Activated CD4-positive, alpha-beta T cell treated with anti-CD3 and anti-CD28 coated beads for 1 hour (primary cell): ENCODE data around the gene SPATA21.

Experiments
- DNase-seq: peaks from one replicate; pipeline ENCODE4 v3.0.0-alpha.2; 2020

SPATA21 gene

DNA sequence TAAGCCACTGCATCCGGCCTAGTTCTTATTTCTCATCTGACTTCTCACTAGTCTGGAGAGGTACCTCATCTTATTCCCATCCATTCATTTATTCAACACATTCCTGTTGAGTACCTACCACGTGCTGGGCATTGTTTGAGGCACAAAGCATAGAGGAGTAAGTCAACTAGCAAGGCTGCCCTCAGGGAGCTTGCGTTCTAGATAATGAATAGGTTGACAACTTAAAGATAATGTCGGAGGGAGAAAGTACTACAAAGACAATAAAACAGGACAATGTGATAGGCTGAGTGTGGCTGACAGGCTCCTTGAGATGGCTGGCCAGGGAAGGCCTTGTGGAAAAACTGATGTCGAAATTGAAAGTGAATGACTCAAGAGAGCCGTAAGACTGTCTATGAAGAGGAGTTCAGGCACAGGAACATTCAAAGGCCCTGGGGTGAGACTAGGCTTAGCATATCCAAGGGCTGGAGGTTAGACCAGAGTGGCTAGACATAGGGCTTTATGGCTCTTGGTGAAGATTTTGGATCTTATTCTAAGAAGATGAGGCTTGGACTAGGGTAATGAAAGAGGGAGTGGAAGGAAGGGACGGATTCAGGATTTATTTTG is 18.3 kb downstream of the SPATA21 start:
- no peak for DNase-seq

DNA sequence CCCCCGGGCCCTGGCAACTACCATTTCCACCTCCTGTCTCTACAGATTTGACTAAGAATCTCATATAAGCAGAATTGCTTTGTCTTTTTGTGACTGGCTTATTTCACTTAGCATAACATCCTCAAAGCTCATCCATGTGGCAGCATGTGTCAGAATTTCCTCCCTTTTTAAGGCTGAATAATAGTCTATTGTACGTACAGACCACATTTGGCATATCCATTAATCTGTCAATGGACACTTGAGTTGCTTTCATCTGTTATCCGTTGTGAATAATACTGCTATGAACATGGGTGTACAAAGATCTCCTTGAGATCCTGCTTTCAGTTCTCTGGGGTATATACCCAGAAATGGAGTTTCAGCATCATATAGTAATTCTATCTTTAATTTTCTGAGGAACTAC is 24.0 kb downstream of the SPATA21 start:
- no peak for DNase-seq

DNA sequence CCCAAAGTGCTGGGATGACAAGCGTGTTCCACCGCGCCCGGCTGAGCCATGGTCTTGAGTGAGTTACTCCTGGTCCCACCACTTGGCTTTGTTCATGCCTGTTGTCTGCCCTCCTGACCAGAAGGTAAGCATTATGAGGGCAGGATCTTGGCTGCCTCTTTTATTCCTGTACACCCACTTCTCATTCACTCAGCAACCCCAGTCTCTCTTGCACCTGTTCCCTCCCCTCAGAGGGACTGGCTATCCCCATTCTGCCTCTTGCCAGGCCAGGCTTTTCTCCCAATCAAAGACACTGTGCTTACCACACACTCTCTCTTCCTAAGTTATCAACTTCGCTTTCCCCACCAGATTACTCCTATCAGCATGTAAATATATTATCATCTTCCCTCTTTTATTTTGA is 26.4 kb downstream of the SPATA21 start:
- no peak for DNase-seq

DNA sequence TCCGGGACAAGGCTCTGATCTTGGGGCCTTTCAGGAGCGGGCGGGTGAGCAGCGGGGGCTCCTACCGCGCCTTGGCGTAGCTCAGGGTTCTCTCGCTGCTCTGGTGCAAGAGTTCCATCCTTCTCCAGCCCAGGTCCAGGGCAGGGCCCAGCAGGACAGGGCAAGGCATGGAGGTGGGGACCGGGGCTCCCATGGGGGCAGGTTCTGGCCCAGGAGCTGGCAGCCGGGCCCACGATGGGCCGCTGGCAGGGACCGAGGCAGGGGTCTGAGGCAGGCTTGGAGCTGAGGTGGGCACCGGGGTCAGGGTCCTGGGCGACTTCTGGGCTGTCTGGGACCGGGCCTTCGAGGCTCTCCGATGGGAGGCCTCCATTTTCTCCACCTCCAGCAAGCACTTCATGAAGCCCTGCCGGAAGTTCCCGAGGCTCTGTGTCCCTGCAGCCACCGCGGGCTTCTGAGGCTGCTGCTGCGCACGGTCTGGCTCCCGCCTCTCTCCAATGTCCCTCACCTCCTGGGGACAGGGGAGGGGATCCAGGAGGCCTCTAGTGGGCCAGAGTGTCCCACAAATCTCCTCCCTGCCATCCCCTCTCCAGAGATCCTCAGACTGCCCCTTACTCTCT is 27.6 kb downstream of the SPATA21 start:
- DNase-seq, result no peak

DNA sequence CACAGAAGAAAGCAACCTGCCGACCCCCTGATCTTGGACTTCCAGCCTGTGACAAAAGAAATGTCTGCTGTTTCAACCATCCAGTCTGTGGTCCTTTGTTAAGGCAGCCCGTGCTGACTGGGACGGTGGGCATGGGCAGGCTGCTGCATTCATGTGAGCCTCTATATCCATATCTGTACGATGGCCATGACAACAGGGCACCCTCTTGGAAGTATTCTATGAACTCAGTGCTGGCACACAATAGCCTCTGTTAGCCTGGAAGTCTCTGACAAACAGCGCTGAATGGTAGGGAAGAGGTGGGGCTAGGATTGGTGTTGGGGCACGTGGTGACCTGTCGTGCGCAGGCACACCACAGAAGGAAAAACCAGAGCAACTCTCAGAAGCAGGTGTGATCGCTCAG is 30.4 kb downstream of the SPATA21 start:
- DNase-seq, result no peak

DNA sequence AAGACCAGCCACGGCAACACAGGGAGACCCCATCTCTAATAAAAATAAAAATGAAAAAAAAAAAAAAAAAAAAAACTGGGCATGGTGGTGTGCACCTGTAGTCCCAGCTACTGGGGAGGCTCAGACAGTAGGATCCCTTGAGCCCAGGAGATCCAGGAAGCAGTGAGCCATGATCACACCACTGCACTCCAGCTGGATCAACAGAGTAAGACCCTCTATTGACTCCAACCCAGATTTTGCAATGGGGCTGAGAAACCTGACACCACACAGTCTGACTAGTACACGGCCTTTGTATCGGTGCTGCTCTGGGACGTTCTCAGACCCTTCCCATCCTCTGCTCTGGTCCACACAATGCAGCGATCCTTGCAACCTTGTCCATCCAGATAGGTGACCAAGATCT is 31.8 kb downstream of the SPATA21 start:
- DNase-seq, result no peak

DNA sequence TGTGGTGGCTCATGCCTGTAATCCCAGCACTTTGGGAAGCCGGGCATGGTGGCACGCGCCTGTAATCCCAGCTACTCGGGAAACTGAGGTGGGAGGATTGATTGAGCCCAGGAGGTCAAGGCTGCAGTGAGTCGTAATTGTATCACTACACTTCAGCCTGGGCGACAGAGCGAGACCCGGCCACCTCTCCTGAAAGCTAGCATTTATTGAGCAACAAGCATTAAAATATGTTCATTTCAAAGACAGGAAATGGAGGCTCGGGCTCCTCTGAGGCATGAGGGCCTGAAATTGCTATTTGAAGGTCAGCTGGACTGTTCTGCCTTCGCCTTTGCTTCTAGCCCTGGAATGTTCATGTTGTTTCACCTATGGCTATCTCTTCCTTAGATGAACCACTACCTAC is 34.5 kb downstream of the SPATA21 start:
- DNase-seq, result no peak

DNA sequence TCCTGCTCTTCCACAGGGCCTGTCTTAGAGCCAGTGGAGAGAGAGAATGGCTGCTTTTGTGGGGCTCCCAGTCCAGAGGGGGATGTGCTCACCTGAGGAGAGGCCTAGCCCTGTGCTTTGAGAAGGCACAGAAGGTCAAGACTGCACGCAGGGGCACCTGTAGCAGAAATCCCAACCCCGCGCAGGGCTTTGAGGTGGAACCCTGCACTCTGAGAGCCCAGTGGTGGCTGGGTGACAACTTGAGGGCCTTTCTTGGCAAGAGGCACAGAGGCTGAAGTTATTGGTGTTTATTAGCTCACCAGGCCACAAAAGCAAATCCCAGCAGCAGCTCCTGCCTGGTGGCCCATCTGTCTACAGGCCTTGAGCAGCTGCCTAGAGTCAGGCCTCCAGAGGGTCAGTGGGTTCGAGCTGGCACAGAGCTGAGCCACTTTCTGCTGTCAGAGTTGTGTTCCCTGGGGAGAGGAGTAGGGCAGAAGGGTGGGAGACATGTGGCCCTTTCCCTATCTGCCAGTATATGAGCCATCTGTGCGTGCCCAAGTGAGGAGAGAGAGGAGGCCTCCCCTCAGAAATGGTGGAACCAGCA is 38.8 kb downstream of the SPATA21 start:
- no peak for DNase-seq

DNA sequence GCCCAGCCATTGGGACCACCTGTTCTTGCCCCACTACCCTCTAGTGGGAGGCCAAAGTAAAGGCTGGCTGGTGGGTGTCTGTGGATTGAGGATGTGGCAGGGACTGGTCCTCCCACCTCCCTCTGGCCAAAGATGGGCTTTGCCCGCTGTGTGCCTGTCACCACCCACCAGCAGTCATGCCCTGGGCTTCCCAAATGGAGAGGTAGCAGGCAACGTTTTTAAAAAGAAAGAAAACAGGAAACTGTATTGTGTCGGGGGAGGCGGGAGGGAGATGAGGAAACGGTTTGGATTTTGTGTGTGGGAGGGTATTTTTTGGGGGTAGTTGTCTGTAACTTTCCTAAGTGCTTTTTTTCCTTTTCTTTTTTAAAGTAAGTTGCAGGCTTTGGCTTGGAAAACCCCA is 40.1 kb downstream of the SPATA21 start:
- DNase-seq, result no peak

DNA sequence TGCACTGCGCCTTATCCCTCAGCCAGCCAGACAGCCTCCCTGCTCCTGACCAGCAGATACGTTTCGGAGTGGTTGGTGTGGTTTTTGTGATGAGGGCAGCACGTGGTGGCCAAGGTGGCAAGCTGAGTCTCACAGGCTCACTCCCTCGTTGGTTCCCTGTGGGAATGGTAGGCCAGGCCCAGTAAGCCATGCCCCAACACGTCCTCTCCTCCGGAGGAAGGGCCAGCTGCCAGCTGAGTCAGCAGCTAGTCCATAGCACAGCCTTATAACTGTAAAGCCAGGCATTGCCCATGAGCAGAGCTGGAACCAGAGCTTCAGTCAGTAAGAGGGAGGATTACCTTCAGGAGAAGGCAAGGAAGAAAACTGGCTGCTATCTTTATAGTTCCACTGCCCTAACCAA is 40.6 kb downstream of the SPATA21 start:
- DNase-seq, result no peak

DNA sequence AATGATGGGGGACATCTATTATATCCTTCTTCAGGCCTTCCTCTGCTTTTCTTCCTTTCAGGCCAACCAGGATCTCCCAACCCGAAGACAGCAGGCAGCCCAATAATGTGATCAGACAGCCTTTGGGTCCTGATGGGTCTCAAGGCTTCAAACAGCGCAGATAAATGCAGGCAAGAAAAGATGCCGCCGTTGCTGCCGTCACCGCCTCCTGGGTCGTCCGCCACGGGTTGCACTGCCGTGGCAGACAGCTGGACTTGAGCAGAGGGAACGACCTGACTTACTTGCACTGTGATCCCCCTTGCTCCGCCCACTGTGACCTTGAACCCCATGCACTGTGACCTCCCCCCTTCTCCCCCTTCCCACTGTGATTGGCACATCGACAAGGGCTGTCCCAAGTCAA is 42.2 kb downstream of the SPATA21 start:
- no peak for DNase-seq

DNA sequence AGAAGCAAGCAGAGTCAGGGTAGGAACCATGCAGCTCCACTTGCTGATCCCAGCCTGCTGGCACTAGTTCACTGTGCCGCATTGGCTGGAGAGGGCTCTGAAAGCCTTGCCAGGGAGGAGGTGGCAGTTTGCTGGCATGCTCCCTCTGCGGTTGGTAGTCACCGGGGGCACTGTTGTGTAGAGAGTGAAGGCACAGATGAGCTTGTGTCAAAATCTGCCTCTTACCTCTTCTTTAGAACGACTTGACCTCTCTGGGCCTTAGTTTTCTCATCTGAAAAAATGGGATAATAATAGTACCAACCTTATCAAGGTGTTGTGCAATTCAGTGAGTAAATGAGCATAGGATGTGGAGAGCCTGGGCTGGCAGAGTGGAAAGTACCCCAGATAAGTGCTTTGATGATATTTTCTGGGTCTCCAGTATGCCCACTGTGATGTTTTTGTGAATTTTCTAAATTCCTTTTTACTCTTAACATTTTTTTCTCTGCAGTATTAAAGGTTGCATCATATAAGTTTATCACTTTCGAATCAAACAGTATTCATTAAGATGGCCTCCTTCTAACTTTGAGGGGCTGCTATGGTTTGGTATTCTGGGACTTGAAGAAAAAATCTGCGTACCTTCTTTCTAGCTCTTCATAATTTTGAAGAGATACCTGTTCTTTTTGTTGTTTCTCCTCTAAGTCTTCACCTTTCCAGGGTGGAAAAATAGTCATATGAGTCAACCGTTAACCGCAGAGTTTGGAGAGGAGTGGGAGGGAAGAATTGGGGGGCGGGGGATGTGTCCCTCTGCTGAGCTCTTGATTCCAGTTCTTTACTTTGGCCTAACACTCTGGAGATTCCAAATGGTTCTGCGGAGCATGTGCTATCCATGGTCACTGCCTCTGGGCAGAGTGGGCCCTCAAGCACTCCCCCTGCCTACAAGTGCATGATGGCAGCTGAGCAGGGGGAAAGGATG is 43.4 kb downstream of the SPATA21 start:
- DNase-seq, result no peak

DNA sequence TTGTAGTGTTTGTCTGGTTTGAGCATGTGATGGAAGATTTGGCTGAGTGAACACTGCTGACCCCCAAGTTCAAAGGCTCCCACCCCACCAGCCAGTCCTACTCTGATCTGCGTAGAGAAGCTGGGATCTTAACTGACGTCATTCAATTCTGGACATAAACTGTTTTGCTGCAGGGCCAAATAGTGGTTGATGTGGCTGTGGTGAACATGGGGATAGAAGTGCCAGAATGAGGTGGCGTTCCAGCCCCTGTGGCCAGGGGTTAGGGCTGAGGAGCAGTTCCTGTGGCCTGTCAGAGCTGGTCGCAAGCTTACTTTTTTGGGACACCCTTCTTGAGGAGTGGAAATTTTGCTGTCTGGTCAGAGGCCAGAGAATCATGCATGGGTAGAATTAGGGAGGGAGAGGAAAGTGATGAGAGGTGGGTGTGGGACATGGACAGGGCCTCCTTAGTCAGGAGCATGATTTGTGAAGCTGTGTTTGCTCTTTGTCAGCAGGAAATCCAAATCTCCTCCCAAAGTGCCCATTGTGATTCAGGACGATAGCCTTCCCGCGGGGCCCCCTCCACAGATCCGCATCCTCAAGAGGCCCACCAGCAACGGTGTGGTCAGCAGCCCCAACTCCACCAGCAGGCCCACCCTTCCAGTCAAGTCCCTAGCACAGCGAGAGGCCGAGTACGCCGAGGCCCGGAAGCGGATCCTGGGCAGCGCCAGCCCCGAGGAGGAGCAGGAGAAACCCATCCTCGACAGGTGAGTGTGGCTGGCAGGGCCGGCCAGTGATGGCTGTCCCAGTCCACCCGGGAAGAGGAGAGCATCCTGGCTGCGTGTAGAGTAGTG is 44.3 kb downstream of the SPATA21 start:
- no peak for DNase-seq

DNA sequence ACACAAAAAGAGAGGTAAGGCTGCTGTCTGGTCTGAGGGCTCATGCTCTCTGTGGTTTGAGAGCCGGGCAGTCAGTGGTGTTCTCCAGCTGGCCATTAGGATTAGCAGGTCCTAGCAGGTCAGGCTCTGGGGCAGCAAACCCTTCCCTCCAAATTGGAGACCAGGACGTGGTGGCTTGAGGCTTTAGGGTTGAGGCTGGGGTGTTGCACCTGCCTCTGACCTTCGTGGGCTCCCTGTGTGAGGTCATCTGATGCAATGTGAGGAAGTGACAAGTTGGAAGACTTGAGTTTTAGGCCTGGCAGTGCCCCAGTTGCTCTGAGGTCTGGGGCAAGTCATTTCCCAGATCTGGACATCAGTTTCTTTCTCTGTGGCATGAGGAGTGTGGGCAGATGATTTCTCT is 45.8 kb downstream of the SPATA21 start:
- no peak for DNase-seq

DNA sequence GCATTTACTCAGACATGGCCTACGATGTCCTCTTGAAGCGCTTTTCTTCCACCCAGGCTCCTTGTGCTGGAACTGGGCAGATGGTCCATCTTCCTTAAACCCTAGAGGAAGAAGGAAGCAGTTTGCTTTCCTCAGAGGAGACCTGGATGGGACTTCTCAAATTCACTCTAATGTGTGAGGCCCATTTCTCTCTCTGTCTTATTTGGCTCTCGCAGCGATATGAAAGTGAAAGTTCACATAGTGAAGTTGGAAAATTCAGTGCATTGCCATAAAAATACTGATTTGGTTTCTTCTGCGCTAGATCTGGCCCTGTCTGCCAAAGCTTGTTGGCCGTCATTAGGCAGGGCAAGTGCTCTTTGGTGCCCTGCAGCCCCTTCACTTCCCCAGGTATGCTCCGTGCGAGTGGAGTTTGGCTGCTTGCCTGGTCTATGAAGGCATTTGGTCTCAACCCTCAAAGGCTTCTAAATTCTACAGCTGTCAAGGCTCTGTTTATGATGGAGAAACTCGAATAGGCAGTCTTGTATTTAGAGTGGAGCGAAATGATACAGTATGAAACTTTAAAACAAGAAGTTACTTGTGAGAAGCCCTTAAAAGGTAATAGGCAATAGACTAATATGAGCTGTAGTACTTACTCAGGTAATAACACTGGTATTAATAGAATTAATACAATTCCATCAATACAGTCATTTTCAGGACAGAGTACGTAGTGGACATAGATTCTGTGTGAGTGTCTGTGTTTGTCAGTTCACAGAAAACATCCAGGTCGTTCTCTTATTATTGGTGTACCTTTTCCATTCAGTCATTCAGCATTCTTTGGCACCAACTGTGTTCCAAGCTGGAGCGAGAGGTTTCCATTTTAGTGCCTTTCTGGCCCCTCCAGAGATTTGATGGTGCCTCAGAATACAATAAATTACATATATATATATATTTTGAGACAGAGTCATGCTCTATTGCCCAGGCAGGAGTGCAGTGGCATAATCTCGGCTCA is 49.7 kb downstream of the SPATA21 start:
- no peak for DNase-seq

DNA sequence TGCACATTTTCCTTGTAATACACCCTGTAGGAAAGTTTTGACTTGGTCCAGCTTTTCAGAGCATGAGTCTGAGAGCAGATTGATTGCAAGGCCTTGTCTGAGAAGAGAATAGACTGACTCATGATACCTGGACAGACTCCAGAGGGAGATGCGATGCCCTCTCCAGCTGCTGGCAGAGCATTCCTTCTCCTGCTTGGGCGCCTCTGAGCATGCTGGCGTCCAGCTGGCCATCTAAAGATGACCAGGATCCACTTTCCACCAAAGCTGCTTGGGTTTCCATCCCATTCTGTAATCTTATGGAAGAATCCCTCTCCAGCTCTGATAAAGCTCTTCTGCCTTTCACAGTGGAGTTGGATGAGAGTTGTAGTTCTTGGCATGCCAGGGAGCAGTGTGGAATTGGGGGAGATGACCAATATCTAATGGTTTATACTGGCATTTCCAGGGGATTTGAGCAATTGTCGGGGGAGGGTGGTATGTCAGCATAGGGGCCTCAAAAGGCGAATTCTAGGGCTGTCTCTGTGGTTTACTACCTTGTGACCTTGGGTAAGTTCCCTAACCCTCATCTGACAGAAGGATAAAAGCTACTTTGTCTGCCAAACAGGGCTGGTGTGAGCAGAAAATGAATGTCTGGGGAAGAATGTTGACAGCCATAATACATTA is 50.6 kb downstream of the SPATA21 start:
- DNase-seq, result no peak

DNA sequence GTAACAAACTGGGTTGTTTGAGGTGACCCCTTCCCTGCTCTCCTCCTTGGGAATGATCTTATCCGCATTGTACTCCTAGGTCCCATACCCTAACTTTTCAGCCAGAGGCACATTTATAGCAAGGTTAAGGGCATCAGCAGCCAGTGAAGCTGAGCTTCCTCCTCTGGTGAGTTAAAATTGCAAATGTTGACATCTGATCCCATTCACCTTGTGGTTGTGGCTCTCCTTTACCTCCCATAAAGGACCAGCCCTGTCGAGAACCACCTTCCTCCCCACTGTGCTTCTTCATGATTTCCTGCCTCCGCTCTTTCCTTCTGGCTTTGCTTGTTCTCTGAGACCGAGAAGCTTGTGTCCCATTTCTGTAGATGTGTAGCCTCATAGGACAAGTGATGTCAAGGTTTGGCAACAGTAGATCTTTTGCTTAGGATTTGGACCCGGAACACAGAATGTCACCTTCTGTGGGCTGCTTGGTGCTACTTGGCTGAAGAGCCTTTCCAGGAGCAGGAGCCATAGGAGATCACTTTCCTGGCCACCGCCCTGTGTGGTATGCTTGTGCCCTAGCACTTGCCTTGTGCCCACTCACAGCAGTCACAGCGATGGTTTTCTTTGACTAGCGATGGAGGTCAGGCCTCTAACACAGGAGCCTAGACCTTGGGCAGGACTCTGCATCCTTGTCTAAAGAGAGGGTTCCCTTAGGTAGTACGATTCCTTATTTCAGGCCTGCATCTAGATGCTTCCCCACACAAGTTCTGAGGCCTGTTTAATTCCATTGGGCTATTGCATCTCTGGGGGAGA is 51.4 kb downstream of the SPATA21 start:
- DNase-seq, result no peak

DNA sequence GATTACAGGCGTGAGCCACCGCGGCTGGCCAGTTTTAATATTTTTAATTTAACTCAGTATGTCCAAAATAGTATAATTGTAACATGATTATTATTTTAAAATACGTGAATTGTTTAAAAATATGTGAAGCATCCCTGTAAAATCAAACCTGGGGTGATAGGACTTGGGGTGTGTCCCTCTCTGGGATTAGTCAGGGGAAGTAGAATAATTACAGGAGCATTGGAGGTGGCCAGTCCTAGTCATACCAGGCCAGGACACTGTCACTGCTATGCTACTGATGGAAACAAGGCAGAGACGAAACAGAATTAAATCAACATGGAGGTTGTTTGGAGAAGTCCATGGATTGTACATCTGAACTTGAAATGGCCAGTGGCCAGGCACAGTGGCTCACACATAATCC is 53.3 kb downstream of the SPATA21 start:
- DNase-seq, result no peak

DNA sequence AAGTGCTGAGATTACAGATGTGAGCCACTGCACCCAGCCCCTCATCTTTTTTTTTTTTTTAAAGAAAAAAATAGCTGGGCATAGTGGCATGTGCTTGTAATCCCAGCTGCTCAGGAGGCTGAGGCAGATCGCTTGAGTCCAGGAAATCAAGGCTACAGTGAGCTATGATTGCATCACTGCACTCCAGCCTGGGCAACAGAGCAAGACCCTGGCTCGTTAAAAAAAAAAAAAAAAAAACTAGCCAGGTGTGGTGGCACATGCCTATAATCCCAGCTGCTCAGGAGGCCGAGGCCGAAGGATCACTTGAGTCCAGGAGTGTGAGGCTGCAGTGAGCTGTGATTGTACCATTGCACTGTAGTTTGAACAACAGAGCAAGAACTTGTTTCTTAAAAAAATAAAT is 56.4 kb downstream of the SPATA21 start:
- DNase-seq, result no peak

DNA sequence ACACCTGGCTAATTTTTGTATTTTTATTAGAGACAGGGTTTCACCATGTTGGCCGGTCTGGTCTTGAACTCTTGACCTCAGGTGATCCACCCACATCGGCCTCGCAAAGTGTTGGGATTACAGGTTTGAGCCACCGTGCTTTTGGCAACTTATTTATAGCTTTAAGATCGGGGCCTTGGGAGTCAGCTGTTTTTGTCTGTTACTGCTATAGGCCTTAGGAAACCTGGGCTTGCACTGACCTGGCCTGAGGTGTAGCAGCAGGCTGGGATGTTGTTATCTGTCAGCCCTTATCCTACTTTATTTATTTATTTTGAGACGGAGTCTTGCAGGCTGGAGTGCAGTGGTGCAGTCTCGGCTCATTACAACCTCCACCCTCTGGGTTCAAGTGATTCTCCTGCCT is 58.8 kb downstream of the SPATA21 start:
- DNase-seq, result no peak
